Body of pancreas (tissue), 4 donors: ENCODE data around the gene GJA9. TPM values are rescaled to one million over a fixed set of nuclear protein-coding genes. Genes with fewer than 3 reads are reported as not detected.

Source experiments
- ATAC-seq: fragments of 150-250 bp; one replicate; pipeline ENCODE4 v1.9.1; 2016
- DNase-seq, 4 donors: peaks; one replicate each; pipeline ENCODE4 v3.0.0-alpha.2; 2019
- H3K27ac ChIP-seq, 4 donors: fragments of 200-600 bp; sonication (generic); 1 replicate in 3 of 4; 2 replicates in 1 of 4; pipeline versions ENCODE4 v1.5.1 to v1.6.1; 2016 to 2019; ENCODE audit warnings: mild to moderate bottlenecking in 1 of 4, mixed read lengths in 1 of 4, moderate library complexity in 1 of 4
- H3K27me3 ChIP-seq, 2 donors: fragments of 200-600 bp; sonication (generic); one replicate each; pipeline ENCODE4 v1.6.0; 2016; ENCODE audit warnings: mild to moderate bottlenecking in 1 of 2
- H3K36me3 ChIP-seq, 2 donors: fragments of 200-600 bp; sonication (generic); replicated peaks in 1 of 2; 2 replicates each; pipeline ENCODE4 v1.5.1; 2016; ENCODE audit warnings: low read depth in 2 of 2; ENCODE audit not compliant: insufficient read depth in 1 of 2
- H3K4me1 ChIP-seq: fragments of 200-600 bp; sonication (generic); one replicate; pipeline ENCODE4 v1.6.0; 2016
- H3K4me3 ChIP-seq, 2 donors: fragments of 200-600 bp; sonication (generic); 1 replicate in 1 of 2; 2 replicates in 1 of 2; pipeline ENCODE4 v1.5.1; 2016 to 2019
- H3K9me3 ChIP-seq, 3 donors: fragments of 200-600 bp; sonication (generic); 1 replicate in 2 of 3; 2 replicates in 1 of 3; pipeline ENCODE4 v1.5.1; 2016
- CTCF ChIP-seq, 7 experiments: fragments of 450-650 bp in 4 of 7; fragments of 200-600 bp in 3 of 7; sonication (generic) in 3 of 7; IDR thresholded peaks; one replicate each; pipeline ENCODE4 v1.5.1; 2016 to 2019; ENCODE audit warnings: antibody characterized with exemption in 7 of 7
- POLR2A ChIP-seq, 3 donors: fragments of 450-650 bp; IDR thresholded peaks; one replicate each; pipeline ENCODE4 v1.6.1; 2016; ENCODE audit warnings: antibody characterized with exemption in 3 of 3, mild to moderate bottlenecking in 2 of 3
- WGBS, 2 donors: methylation state at CpG; one replicate each; pipeline ENCODE4 v1.1.5; 2017; 5-methylcytosine and 5-hydroxymethylcytosine counted together
- intact Hi-C: fragments of 100-400 bp; cut with DNase I; formaldehyde crosslinking; loops from one replicate; pipeline ENCODE4 v1.15.1; 2023
- total RNA-seq, 2 donors: library from RNA; depleted of rRNA; stranded (reverse); fragments of >200 nt; gene quantifications; one replicate each; pipeline ENCODE4 v1.1.0, GENCODE V29; 2016

GJA9 gene
- total RNA-seq, 2 donors from 2014 or later, result not detected

- no peak for ATAC-seq
- Histone ChIP-seq H3K27ac (no peak overlapping the region), H3K27me3 (no peaks in the 10 kb centered on the region), H3K4me3 (no peak overlapping the region), H3K36me3 (no peaks in the 10 kb centered on the region), H3K4me1 (no peaks in the 10 kb centered on the region), H3K9me3 (no peaks in the 10 kb centered on the region)
- TF ChIP-seq CTCF (IDR thresholded peaks at IDR 0.05) (no peak), POLR2A (IDR thresholded peaks at IDR 0.05) (no peak)
- no peak for DNase-seq
- intact Hi-C loops, result no loop called here
Measured at GRCh38 chr1:38898653-38899230, 17.4 kb upstream of the GJA9 start.

GRCh38 chr1:38896169-38896568 lies 14.8 kb upstream of the GJA9 start:
- Histone ChIP-seq H3K27ac (no peak overlapping the region), H3K4me1 (no peaks in the 10 kb centered on the region), H3K4me3 (no peak overlapping the region), H3K36me3 (no peaks in the 10 kb centered on the region), H3K9me3 (no peaks in the 10 kb centered on the region), H3K27me3 (no peaks in the 10 kb centered on the region)
- no peak for DNase-seq
- TF ChIP-seq POLR2A (IDR thresholded peaks at IDR 0.05) (no peak), CTCF (IDR thresholded peaks at IDR 0.05) (no peak)
- 80 to 85% methylated on average over 2 of the region's 2 CpGs for WGBS, 2 donors
- intact Hi-C loops, result no loop called here
- ATAC-seq, result no peak

DNA sequence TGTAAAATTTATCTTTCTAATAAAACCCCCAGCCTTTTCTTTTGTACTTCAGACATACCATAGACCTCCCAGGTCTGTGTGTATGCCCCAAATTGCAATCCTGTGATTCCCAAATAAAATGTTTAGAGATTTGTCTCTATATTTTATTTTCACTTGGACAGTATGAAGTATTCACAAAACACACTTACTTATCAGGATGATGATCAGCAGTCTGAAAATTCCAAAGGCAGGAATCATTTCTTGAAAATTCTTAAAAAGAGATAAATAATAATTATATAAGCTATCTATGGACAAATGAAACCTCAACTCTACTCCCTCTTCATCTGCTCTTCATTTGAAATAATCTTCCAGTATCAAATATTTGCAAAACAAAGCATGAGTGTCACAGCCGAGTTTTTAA lies 11.6 kb upstream of the GJA9 start:
- TF ChIP-seq POLR2A (IDR thresholded peaks at IDR 0.05) (no peak), CTCF (IDR thresholded peaks at IDR 0.05) (no peak)
- DNase-seq, result no peak
- intact Hi-C loops, result no loop called here
- 59 to 71% methylated on average over 1 of the region's 1 CpG for WGBS, 2 donors
- Histone ChIP-seq H3K4me1 (no peaks in the 10 kb centered on the region), H3K9me3 (no peaks in the 10 kb centered on the region), H3K4me3 (no peak overlapping the region), H3K36me3 (no peaks in the 10 kb centered on the region), H3K27me3 (no peaks in the 10 kb centered on the region), H3K27ac (no peak overlapping the region)
- no peak for ATAC-seq

GRCh38 chr1:38891753-38892152 lies 10.4 kb upstream of the GJA9 start:
- no peak for DNase-seq
- intact Hi-C loops, result no loop called here

More at GRCh38 chr1:38891753-38892152, 10.4 kb upstream of the GJA9 start:
- no peak for TF ChIP-seq POLR2A (IDR thresholded peaks at IDR 0.05)
- peak in 1 of 7 experiments; percentile 4 for TF ChIP-seq CTCF (IDR thresholded peaks at IDR 0.05)
- 56 to 78% methylated on average over 1 of the region's 1 CpG for WGBS, 2 donors
- Histone ChIP-seq H3K4me1 (no peaks in the 10 kb centered on the region), H3K4me3 (no peak overlapping the region), H3K27me3 (no peaks in the 10 kb centered on the region), H3K36me3 (no peaks in the 10 kb centered on the region), H3K9me3 (no peaks in the 10 kb centered on the region), H3K27ac (no peak overlapping the region)
- ATAC-seq, result no peak
